IPS DF 19.7 (cell line): Measurements from ENCODE around the gene LRRC3C.

Experiments used
- DNase-seq: peaks from one replicate; pipeline ENCODE4 v3.0.0-alpha.2; 2013; ENCODE audit warnings: low read depth, low spot score

Gene LRRC3C

DNA sequence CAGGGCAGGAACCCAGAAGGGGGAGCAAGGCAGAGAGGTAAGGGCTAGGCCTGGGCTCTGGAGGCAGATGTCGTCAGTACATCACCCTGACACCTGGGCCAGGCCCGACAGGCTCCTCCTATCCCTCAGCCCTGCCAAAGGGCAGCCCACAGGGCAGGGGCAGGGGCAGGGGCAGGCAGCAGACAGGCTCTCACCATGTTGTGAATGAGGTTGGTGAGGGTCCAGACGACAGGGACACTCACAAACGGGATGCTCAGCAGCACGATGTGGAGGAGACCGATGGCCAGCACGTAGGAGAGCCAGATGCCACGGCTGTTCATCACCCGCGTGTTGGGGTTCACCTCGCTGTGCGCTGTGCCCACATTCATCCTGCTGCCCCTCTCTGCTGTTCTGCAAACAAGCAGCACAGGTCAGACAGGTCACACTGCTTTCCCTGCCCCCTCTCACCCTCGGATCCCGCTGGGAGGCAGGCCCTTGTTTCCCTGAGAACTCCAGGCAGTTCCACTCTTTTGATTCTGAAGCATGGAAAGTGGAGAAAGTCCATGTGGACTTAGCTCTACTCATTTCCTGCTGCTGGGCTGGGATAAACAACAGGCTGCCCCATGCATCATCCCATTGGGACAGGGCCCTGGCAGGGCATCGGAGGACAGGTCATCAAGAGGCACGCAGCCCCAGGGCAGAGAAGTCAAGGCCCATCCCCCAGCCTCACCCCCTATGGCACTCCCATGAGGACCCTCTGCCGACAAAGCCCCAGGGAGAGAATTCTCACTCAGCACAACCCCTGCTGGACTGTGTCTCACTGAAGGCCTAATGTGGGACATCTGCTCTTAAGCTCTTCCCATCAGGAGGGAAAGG lies 3.5 kb upstream of the LRRC3C start:
- no peak for DNase-seq

DNA sequence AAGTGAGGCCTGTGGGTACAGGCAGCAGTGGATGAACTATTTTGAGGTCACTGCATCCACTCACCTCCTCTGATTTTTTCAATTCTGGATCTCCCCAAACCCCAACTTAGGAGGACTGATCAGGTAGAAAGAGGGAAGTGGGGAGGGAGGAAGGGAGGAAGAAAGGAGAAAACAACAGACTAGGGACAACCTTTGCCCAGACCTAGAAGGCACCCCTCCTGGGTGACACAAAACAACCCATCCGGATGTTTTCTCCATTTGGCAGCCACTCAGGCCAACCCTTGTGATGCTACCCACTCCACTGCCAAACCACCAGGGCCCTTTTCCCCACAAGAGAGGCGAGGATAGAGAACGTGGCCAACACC lies 2.9 kb upstream of the LRRC3C start:
- no peak for DNase-seq

DNA sequence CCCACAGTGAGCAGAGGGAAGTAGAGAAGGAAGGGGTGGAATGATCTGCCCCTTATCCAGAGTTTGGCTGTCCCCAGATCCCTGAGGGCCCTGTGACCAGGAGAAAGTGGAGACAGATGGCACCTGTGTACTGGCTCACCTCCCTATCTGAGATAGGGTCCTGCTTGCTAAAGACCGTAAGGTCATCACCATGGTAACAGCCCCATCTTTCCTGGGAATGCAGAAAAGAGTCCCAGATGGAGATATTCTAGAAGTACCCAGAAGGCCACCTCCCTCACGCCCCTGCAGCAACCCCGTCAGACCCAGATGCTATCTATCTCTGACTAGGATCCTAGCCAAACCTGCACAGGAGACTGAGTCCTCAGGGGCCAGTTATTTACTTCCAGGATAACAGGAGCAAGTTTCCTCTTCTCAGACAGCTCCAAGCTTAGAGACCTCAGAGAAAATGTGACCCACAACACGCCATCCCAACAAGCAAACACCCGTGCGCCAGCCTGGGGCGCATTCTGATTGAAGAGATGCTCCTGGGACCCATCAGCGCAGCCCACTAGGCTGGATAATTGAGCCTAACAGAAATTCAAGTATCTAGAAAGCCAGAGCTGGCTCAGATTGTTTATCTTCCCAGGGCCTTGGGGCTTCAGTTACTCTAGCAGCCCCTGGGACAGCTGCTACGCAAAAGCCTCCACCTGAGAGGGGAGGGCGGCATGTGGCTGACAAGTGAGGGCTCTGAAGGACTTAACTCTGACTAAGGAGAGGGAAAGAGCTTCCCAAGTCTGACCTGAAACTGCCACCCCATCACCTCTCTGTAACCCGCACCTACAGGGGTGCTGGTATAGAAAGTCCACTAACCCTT lies 2.0 kb upstream of the LRRC3C start:
- DNase-seq = no peak

DNA sequence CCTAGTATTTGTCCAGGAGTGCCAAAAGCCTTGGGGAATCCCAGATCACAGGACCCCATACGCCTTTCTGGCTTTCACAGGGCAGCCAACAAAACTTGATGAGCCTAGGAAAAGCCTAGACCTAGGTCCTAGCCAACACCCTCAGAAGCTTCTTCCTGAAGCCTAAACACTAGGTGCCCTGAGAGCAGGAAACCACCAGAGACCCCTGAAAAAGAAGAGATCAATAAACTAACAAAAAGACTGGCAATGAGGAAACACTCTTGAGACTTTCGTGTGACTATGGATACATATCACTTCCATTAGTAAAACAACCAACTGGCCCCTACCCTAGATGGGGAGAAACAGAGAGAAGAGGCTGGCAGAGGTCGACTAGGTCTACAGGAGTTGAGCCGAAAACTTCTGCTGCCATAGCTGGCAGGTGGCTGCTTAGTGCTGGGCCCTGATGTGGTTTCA lies 1.4 kb upstream of the LRRC3C start:
- no peak for DNase-seq

DNA sequence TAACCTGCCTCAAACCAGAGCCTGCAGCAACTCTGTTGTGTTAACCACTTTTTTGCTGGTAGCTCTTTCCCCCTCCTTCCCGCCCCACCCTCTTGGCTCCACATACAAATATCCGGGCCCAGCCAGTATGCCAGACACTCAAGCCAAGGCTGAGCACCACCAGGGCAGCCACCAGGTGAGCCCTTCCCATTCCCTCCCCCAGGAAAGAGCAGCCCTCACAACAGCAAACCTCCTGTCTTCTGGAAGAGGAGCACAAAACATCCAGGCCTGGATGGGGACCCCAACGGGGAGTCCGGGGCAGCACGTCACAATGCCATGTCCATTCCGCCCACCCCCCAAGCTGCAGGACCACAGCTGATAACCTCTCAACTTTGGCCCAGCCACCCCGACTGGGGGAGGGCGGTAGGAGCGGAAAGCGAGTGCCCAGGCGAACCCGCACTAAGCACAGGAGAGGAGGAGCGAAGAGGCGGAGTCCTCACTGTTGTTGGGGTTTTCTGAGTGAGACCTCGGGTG lies 888 bp upstream of the LRRC3C start:
- DNase-seq = no peak

DNA sequence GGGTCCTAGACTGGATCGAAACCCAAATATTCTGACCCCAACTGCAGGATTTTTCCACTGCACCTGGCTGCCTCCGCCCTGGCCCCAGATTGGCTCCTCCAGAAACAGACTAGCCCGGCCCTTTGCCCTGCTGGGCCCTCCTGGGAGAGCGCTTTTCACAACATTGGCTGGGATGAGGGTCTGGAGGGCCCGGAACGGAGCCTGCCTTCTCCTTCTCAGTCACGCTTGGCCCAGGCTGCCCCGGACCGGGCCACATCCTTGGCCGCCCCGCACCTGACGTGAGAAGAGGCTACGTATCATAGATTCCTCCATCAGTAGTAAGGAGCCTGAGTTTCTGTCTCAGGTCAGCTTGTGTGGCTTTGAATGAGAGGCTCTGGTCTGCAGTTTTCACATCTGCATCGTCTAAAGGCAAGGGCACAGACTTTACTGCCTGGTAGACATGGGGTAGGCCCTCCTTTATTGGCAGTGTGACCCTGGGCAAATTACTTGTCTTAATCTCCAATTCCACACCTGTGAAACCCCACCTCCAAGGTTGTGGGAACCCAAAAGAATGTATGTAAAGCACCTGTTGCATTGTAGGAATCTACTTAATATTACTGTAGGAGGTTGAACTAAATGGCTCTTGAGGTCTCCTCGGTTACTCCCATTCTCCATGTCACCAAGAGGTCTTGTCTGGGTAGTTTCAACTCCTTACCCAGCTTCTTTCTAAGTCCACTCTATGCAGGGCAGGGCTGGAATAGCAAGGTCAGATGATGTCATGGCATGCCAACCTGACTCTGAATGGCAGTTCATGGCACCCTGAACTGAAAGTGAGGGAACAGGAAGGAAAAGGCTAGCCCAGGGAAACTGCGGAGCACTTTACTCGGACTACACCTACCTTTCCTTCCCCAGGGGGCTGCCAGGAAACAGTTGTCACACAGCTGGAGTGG lies 661 bp downstream of the LRRC3C start:
- no peak for DNase-seq

DNA sequence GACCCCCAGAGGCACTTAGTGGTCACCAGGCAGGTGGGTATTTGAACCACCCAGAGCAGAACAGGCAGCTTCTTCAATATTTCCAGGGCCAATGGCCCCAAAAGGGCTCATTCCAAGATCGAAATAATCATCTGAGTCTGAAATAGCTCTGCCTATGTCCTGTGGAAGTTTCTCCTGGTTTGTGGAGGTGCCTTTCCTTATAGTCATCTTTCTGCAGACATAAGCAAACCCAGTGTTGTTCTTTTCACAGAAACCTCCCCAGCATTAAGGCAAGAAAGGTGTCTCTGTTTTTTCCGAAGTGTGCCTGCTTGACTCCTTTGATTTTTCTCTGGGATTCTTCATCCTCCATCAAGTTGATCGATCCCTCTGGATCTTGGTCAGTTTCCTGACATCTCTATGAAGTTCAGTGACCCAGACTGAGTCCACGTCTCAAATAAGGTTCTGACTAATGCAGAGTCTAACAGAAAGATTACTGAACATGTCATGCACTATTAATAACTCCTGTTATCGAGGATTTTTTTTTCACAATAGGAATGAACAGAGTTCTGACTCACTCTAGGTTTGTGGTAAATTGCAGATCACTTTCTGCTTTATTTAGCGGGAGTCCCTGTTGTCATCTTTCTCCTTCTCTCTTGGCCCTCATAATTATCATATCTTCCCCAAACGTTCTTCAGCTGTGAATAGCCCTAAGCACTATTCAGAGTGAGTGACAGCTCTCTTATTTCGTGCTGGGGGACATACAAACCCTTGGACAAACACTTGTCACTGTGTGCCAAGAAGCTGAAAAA lies 1.5 kb downstream of the LRRC3C start:
- DNase-seq = no peak

DNA sequence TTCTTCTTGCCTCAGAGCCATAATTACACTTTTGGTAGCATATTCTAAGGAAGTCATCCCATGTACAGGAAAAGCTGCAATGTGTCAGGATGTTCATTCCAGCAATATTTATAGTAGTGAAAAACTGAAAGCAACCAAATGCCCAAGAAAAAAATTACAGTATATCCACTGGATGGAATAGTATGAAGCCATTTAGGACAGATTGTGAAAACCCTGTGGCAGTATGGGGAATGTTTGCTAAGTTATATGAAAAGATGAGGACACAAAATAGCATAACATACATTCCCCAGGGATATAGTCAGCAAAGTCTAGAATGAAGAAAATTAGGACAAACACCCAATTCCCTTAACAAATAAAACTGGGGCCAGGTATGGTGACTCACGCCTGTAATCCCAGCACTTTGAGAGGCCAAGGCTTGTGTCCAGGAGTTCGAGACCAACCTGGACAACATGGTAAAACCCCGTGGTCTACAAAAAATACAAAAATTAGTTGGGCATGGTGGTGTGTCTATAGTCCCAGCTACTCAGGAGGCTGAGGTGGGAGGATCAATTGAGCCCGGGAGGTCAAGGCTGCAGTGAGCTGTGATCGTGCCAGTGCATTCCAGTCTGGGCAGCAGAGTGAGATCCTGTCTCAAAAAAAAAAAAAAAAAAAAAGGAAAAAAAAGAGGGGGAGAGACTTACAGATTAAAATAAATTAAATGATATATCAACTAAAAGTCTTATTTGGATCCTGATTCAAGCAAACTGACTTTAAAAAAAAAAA lies 2.3 kb downstream of the LRRC3C start:
- DNase-seq = no peak

DNA sequence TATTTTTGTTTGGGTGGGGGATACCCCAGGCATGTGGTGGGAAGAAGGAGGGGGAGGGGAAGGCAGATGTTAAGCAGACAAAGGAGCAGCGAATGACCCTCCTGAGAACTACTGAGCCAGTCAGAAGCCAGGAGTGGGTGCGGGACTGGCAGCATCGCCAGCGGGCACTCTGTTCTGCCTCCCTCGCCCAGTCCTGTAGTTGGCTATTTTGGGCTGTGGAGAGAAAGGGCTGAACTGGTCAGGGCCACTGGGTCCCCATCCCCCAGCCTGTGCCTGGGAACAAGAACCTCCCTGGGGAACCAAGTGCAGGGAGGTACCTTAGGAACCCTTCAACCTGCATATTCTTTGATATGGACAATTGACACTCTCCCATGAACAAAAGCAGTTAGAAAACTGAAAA lies 6.4 kb downstream of the LRRC3C start:
- no peak for DNase-seq

DNA sequence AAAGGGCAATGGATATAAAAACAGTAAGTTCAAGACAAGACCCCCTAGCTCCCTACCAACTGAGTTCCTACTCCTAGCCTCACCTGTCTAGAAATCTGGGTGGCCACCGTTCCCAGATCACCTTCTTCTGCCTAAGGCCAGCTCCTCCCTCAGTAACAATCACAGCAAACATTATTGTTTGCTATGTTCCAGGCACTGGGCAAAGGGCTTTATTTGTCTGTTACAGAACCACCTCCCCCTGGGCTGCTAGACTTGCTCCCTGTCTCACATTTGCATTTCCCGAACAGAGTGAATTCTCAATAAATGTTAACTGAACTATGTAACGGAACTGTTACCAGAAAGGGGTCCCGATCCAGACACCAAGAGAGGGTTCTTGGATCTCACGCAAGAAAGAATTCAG lies 6.8 kb downstream of the LRRC3C start:
- no peak for DNase-seq

DNA sequence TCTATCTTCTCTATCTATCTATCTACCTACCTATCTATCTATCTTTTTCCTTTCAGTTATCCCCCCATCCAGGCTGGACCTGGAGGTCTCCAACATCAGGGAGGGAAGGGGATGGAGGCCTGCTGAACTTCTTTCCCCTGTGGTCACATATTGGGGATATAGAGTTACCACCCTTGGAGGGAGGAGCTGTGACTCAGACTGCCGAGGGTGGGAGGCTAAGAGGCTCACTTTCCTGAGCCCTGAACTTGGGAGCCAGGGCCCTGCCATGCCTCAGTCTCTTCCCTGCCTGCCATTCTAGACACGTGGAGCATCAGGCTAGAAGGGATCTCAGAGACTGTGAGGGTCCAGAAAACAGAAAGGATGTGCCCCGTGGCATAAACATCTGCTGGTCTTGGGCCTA lies 8.4 kb downstream of the LRRC3C start:
- DNase-seq = no peak

DNA sequence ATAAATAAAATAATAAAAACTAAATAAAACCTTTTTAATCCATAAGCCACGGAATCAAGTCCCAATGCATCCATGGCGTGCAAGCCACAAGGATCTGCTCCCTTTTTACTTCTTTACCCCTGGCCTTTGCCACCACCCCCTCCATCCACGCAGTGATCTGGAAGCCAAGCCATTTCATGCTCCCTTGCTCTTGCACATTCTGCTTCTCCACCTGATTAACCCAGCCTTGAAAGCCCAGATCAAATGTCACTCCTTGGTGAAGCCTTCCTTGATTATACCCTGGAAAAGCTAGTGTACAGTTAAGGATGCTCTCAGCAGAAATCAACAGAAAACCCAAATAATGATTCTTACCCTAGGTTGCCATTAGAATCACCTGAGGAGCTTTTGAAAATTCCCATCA lies 9.9 kb downstream of the LRRC3C start:
- no peak for DNase-seq

DNA sequence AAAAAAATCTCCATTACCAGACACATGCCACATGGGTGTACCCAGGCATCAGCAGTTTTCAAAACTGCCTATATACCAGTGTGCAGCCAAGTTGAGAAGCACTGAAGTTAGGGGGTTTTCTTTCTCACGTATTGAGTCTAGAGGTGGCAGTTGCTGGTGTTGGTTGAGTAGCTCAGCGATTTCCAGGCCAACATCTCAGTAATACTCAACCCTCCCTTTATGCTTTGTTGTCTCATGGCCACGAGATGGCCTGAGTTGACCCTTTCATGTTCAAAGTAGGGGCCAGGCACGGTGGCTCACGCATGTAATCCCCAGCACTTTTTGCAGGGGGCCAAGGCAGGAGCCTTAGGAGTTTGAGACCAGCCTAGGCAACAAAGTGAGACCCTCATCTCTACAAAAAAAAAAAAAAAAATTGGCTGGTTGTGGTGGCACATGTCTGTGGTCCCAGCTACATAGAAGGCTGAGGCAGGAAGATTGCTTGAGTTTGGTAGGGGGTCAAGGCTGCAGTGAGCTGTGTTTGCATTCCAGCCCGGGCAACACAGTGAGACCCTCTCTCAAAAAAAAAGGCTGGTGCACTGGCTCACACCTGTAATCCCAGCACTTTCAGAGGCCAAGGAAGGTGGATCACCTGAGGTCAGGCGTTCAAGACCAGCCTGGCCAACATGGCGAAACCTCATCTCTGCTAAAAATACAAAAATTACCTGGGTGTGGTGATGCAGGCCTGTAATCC lies 10.8 kb downstream of the LRRC3C start:
- no peak for DNase-seq

DNA sequence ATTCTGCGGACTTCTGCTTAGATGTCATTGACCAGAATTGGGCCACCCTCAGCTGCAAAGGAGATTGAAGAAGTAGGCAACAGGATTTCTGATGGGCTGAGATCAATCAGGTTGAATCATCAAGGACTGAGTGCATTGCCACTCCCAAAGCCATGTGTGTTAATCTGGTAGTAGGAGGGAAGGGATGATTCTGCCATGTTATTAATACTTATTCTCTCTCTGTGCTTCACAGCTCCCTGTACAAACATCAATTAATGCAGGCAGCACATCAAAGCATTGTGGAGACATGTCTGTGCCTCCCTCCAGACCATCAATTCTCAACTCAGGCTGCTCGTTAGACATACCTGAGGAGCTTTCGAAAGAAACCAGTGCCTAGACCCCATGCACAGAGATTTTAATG lies 11.6 kb downstream of the LRRC3C start:
- DNase-seq = no peak

DNA sequence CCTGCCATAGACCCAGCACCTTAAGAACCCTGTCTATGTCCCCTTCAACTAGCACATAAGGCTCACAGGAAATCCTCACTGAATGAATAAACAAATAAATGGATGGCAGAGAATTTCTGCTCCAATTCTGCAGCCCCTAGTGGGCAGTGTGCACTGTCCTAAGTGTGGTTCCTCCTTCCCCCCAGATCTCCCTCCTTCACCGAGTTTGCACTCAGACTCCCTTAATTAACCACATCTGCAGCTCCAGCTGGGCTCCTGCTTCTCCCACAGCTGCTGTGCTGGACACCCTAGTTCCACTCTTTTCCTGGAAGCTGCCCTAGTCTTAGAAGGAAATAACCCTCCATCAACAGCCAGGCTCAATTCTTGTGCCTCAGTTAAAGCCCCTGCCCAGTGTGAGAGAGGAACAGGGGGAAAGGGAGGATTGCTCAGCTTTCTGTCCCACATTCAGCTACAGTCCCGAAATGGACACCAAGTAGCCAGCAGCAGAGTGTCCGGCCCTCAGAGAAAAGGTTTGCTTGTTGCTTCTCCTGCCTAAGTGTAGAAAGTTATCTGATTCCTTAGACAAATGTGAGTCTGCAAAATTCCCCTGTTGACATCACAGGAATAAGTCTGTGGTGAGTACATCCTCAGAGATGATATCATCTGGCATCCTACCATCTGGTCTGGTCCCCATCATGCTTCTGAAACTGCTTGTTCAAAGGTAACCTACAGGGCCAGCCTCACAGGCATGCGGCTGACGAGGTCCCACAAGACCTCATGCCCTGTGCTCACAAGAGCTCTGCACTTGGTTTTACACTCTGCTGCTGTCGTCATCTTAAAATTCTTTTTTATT lies 12.3 kb downstream of the LRRC3C start:
- DNase-seq = no peak

DNA sequence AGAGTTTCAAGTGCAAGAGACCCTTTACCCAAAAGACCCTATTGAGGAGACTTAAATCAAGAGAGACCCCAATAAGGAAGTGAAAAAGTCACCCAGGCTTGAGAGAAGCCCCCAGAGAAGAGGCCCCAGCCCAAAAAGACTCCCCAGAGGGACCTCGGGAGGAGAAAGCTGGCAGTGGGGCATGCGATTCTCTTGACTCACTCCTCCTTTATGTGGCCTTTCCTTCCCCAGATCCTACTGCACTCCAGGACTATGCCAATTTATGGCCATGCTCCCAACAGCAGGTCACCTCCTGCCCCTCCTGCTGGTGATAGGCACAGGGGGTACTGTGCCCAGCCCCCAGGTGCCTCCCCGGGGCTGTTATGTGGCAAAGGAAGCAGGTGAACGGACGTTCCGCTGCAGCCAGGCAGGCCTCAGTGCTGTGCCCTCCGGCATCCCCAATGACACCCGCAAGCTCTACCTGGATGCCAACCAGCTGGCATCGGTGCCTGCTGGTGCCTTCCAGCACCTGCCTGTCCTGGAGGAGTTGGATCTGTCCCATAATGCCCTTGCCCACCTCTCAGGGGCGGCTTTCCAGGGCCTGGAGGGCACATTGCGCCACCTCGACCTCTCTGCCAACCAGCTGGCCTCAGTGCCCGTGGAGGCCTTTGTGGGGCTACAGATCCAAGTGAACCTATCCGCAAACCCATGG lies 16.3 kb downstream of the LRRC3C start:
- no peak for DNase-seq

DNA sequence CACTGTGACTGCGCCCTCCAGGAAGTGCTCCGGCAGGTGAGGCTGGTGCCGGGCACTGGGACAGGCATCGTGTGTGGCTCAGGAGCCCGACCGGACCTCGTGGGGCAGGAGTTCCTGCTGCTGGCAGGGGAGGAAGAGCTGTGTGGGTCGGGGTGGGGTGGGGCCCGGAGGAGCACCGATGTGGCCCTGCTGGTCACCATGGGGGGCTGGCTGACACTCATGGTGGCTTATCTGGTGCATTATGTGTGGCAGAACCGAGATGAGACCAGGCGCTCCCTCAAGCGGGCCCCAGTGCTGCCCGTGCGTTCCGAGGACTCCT lies 16.8 kb downstream of the LRRC3C start:
- no peak for DNase-seq
